B cell (primary cell): ENCODE results near the gene KRTAP20-3. TPM values are rescaled to one million over a fixed set of nuclear protein-coding genes. Genes with fewer than 3 reads are reported as not detected.

Experiments used
- ATAC-seq: fragments of 200-7000 bp; cut with Tn5 transposase; one replicate; pipeline ENCODE4 v1.10.0; 2021; ENCODE audit warnings: low read depth, mild to moderate bottlenecking, moderate number of reproducible peaks, moderate library complexity
- CTCF ChIA-PET: fragments of 350-600 bp; sonication (Branson Sonifier 250); formaldehyde crosslinking; loops from one replicate; lab custom pipeline; 2021; ENCODE audit warnings: antibody characterized with exemption, inconsistent platforms; lab: Charles Lee
- POLR2A ChIA-PET: fragments of 350-600 bp; sonication (Branson Sonifier 250); formaldehyde crosslinking; loops from one replicate; lab custom pipeline; 2021; ENCODE audit warnings: antibody characterized with exemption; lab: Charles Lee
- DNase-seq: peaks from one replicate; pipeline ENCODE4 v3.0.0; 2013
- H2AFZ ChIP-seq: 2 replicates; pipeline ENCODE4 v1.6.1; 2012; ENCODE audit warnings: mild to moderate bottlenecking, low read depth, low read length; ENCODE audit not compliant: insufficient read depth, poor library complexity, severe bottlenecking
- H3K27ac ChIP-seq, 2 donors: 1 replicate in 1 of 2; 2 replicates in 1 of 2; pipeline ENCODE4 v1.5.1; 2012 to 2013; ENCODE audit warnings: low read length in 2 of 2, mild to moderate bottlenecking in 2 of 2, moderate library complexity in 1 of 2
- H3K27me3 ChIP-seq, 4 experiments: fragments of 200-600 bp in 1 of 4; sonication (generic) in 1 of 4; replicated peaks in 1 of 4; 1 replicate in 2 of 4; 2 replicates in 2 of 4; pipeline versions ENCODE4 v1.6.1 to v1.7.0; 2013 to 2016; ENCODE audit warnings: low read length in 3 of 4, mild to moderate bottlenecking in 2 of 4, mixed read lengths in 1 of 4, moderate library complexity in 1 of 4; ENCODE audit not compliant: insufficient read depth in 4 of 4, control insufficient read depth in 3 of 4; ENCODE audit errors: control extremely low read depth in 1 of 4
- H3K36me3 ChIP-seq, 2 experiments: replicated peaks in 1 of 2; 1 replicate in 1 of 2; 2 replicates in 1 of 2; pipeline versions ENCODE4 v1.6.1 to v1.7.1; 2013; ENCODE audit warnings: low read length in 1 of 2; ENCODE audit not compliant: insufficient read depth in 2 of 2, control insufficient read depth in 1 of 2; ENCODE audit errors: control extremely low read depth in 1 of 2, extremely low read depth in 1 of 2
- H3K4me1 ChIP-seq, 2 donors: fragments of 200-600 bp in 1 of 2; sonication (generic) in 1 of 2; 1 replicate in 1 of 2; 2 replicates in 1 of 2; pipeline versions ENCODE4 v1.5.1 to v1.6.1; 2013 to 2017; ENCODE audit warnings: low read length in 2 of 2; ENCODE audit not compliant: control insufficient read depth in 2 of 2, insufficient read depth in 2 of 2
- H3K4me2 ChIP-seq: replicated peaks from 2 replicates; pipeline ENCODE3; 2012; ENCODE audit warnings: mild to moderate bottlenecking, low read depth, low read length; ENCODE audit not compliant: poor library complexity, severe bottlenecking
- H3K4me3 ChIP-seq, 5 experiments: fragments of 200-600 bp in 1 of 5; sonication (generic) in 1 of 5; 1 replicate in 3 of 5; 2 replicates in 2 of 5; pipeline versions ENCODE4 v1.5.1 to v1.7.0; 2011 to 2016; ENCODE audit warnings: low read length in 4 of 5, mild to moderate bottlenecking in 4 of 5, low read depth in 2 of 5, control low read depth in 1 of 5, moderate library complexity in 1 of 5; ENCODE audit not compliant: insufficient read depth in 1 of 5; ENCODE audit errors: control extremely low read depth in 1 of 5, extremely low read depth in 1 of 5
- H3K79me2 ChIP-seq: fragments of 200-600 bp; sonication (generic); one replicate; pipeline ENCODE4 v1.6.0; 2016; ENCODE audit warnings: low read length; ENCODE audit not compliant: control insufficient read depth, insufficient read depth
- H3K9ac ChIP-seq: fragments of 200-600 bp; sonication (generic); 2 replicates; pipeline ENCODE4 v1.6.1; 2017; ENCODE audit warnings: mild to moderate bottlenecking, low read length, moderate library complexity
- H3K9me3 ChIP-seq, 3 donors: one replicate each; pipeline versions ENCODE4 v1.6.1 to v1.7.1; 2013; ENCODE audit warnings: low read length in 2 of 3; ENCODE audit not compliant: control insufficient read depth in 2 of 3, insufficient read depth in 1 of 3; ENCODE audit errors: control extremely low read depth in 1 of 3
- H4K20me1 ChIP-seq: 2 replicates; pipeline ENCODE4 v1.6.0; 2012; ENCODE audit warnings: mild to moderate bottlenecking, low read length; ENCODE audit not compliant: insufficient read depth, control insufficient read depth, poor library complexity, severe bottlenecking
- H3K27ac Mint-ChIP-seq: one replicate; pipeline ENCODE4 v1.8.0; 2021; ENCODE audit warnings: mixed read lengths
- H3K27me3 Mint-ChIP-seq: one replicate; pipeline ENCODE4 v1.8.0; 2021; ENCODE audit warnings: mixed read lengths
- H3K4me1 Mint-ChIP-seq: one replicate; pipeline ENCODE4 v1.8.0; 2021; ENCODE audit warnings: mixed read lengths
- H3K4me3 Mint-ChIP-seq: one replicate; pipeline ENCODE4 v1.8.0; 2021; ENCODE audit warnings: mixed read lengths
- H3K9me3 Mint-ChIP-seq: one replicate; pipeline ENCODE4 v1.8.0; 2022; ENCODE audit warnings: mixed read lengths; ENCODE audit not compliant: insufficient read depth
- EZH2 ChIP-seq: IDR thresholded peaks from 2 replicates; pipeline ENCODE4 v1.6.1; 2012; ENCODE audit warnings: borderline replicate concordance, low read depth, mild to moderate bottlenecking, moderate library complexity, low read length; ENCODE audit not compliant: insufficient read depth, poor library complexity, severe bottlenecking
- WGBS: methylation state at CpG from one replicate; pipeline ENCODE4 v1.1.5; 2013; ENCODE audit warnings: missing lambda C conversion rate; ENCODE audit not compliant: insufficient coverage; 5-methylcytosine and 5-hydroxymethylcytosine counted together
- intact Hi-C: fragments of 100-400 bp; cut with micrococcal nuclease; formaldehyde crosslinking; loops from one replicate; pipeline ENCODE4 v1.10.0; 2022
- polyA plus RNA-seq: library from polyadenylated mRNA; depleted of rRNA; stranded (reverse); fragments of >200 nt; gene quantifications from 2 replicates; pipeline ENCODE4 v1.2.3, GENCODE V29; 2012
- small RNA-seq: library from RNA; depleted of rRNA; stranded (forward); fragments of <200 nt; gene quantifications from one replicate; pipeline ENCODE3, GENCODE V24; 2012; ENCODE audit warnings: low replicate concordance, low read depth; ENCODE audit not compliant: insufficient read length
- total RNA-seq, 2 donors: library from RNA; stranded (reverse); fragments of 120-200 nt in 1 of 2; gene quantifications; 1 replicate in 1 of 2; 2 replicates in 1 of 2; pipeline versions ENCODE4 v1.2.3 to v1.2.4, GENCODE V29; 2013 to 2022
- TF ChIP-seq, protein P1 (sequence below): fragments of 200-600 bp; IDR thresholded peaks from one replicate; pipeline ENCODE4 v1.8.0; 2022; ENCODE audit warnings: antibody characterized with exemption, mild to moderate bottlenecking

Gene KRTAP20-3
- total and polyA plus RNA-seq, 2 donors (not counting 1 experiment from before 2014, with no cell fraction given): not detected

DNA sequence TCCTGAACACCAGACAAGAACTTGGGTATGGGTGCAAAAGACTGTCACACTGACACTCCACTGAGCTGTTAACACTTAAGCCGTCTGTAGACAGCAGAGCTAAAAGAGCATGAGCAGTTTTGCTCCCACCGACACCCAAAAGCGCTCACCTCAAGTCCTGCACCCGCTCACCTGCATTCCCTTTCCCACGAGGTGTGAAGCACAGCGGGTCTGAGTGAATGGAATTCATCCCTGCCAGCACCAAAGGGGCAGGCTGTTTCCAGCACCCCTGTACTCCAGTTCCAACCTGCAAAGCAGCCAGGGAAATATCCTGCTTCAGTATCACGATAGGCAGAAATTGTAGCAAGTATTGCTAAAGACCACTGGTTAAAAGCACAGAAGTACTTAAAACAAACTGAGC lies 47.2 kb downstream of the KRTAP20-3 start:
- Mint-ChIP-seq H3K27me3 (no peaks in the 10 kb centered on the region), H3K9me3 (no peaks in the 10 kb centered on the region), H3K27ac (no peak overlapping the region), H3K4me1 (no peaks in the 10 kb centered on the region), H3K4me3 (no peak overlapping the region)
- Histone ChIP-seq H3K9ac (no peak overlapping the region), H3K27ac (no peak overlapping the region), H3K36me3 (no peaks in the 10 kb centered on the region), H3K4me1 (no peaks in the 10 kb centered on the region), H2AFZ (no peak overlapping the region), H3K4me3 (no peak overlapping the region), H4K20me1 (no peaks in the 10 kb centered on the region), H3K27me3 (no peaks in the 10 kb centered on the region), H3K9me3 (peaks cover 0 to 7% (median 2%) of the 10 kb centered on the region in 3 donors), H3K79me2 (no peaks in the 10 kb centered on the region), H3K4me2 (no peak overlapping the region)
- TF ChIP-seq, protein P1, sequence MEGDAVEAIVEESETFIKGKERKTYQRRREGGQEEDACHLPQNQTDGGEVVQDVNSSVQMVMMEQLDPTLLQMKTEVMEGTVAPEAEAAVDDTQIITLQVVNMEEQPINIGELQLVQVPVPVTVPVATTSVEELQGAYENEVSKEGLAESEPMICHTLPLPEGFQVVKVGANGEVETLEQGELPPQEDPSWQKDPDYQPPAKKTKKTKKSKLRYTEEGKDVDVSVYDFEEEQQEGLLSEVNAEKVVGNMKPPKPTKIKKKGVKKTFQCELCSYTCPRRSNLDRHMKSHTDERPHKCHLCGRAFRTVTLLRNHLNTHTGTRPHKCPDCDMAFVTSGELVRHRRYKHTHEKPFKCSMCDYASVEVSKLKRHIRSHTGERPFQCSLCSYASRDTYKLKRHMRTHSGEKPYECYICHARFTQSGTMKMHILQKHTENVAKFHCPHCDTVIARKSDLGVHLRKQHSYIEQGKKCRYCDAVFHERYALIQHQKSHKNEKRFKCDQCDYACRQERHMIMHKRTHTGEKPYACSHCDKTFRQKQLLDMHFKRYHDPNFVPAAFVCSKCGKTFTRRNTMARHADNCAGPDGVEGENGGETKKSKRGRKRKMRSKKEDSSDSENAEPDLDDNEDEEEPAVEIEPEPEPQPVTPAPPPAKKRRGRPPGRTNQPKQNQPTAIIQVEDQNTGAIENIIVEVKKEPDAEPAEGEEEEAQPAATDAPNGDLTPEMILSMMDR: no peak
- TF ChIP-seq EZH2: no peak
- 69% methylated on average over 7 of the region's 7 CpGs for WGBS
- DNase-seq: no peak
- intact Hi-C loops: no loop called here
- ATAC-seq: no peak
- ChIA-PET POLR2A (no interaction called here), CTCF (no interaction called here)

Small RNA genes lying within 50 kb of the gene (small RNA-seq; reads per million reads assigned to genes)
- gene KRTAP20-1 (not detected), gene KRTAP20-3 (not detected), gene KRTAP20-4 (not detected), gene KRTAP22-1 (not detected)

Other genes starting within 250 kb of the KRTAP20-3 start
- gene KRTAP13-1, start 246.8 kb upstream of the KRTAP20-3 start, total RNA-seq: not detected in 2 replicates
- gene KRTAP13-1, start 246.8 kb upstream of the KRTAP20-3 start, polyA plus RNA-seq: not detected in 2 replicates
- gene KRTAP13-3, start 216.9 kb upstream of the KRTAP20-3 start, total RNA-seq: not detected in 2 replicates
- gene KRTAP13-3, start 216.9 kb upstream of the KRTAP20-3 start, polyA plus RNA-seq: not detected in 2 replicates
- gene KRTAP13-4, start 212.6 kb upstream of the KRTAP20-3 start, total RNA-seq: not detected in 2 replicates
- not detected in 2 replicates for gene KRTAP13-4, start 212.6 kb upstream of the KRTAP20-3 start, polyA plus RNA-seq
- gene KRTAP15-1, start 202.6 kb upstream of the KRTAP20-3 start, total RNA-seq: not detected in 2 replicates
- gene KRTAP15-1, start 202.6 kb upstream of the KRTAP20-3 start, polyA plus RNA-seq: not detected in 2 replicates
- gene KRTAP19-1, start 162.5 kb upstream of the KRTAP20-3 start, total RNA-seq: not detected in 2 replicates
- not detected in 2 replicates for gene KRTAP19-1, start 162.5 kb upstream of the KRTAP20-3 start, polyA plus RNA-seq
- not detected in 2 replicates for gene KRTAP19-2, start 155.4 kb upstream of the KRTAP20-3 start, total RNA-seq
- not detected in 2 replicates for gene KRTAP19-2, start 155.4 kb upstream of the KRTAP20-3 start, polyA plus RNA-seq
- not detected in 2 replicates for gene KRTAP19-3, start 150.9 kb upstream of the KRTAP20-3 start, total RNA-seq
- gene KRTAP19-3, start 150.9 kb upstream of the KRTAP20-3 start, polyA plus RNA-seq: not detected in 2 replicates
- not detected in 2 replicates for gene KRTAP19-4, start 145.7 kb upstream of the KRTAP20-3 start, total RNA-seq
- not detected in 2 replicates for gene KRTAP19-4, start 145.7 kb upstream of the KRTAP20-3 start, polyA plus RNA-seq
- gene KRTAP19-5, start 140.7 kb upstream of the KRTAP20-3 start, total RNA-seq: not detected in 2 replicates
- gene KRTAP19-5, start 140.7 kb upstream of the KRTAP20-3 start, polyA plus RNA-seq: not detected in 2 replicates
- gene KRTAP19-6, start 101.0 kb upstream of the KRTAP20-3 start, total RNA-seq: not detected in 2 replicates
- gene KRTAP19-6, start 101.0 kb upstream of the KRTAP20-3 start, polyA plus RNA-seq: not detected in 2 replicates
- gene KRTAP19-7, start 81.5 kb upstream of the KRTAP20-3 start, total RNA-seq: not detected in 2 replicates
- gene KRTAP19-7, start 81.5 kb upstream of the KRTAP20-3 start, polyA plus RNA-seq: not detected in 2 replicates
- gene KRTAP22-2, start 52.5 kb upstream of the KRTAP20-3 start, total RNA-seq: not detected in 2 replicates
- gene KRTAP22-2, start 52.5 kb upstream of the KRTAP20-3 start, polyA plus RNA-seq: not detected in 2 replicates
- not detected in 2 replicates for gene KRTAP6-3, start 50.4 kb upstream of the KRTAP20-3 start, total RNA-seq
- gene KRTAP6-3, start 50.4 kb upstream of the KRTAP20-3 start, polyA plus RNA-seq: not detected in 2 replicates
- gene KRTAP6-2, start 44.0 kb upstream of the KRTAP20-3 start, total RNA-seq: not detected in 2 replicates
- not detected in 2 replicates for gene KRTAP6-2, start 44.0 kb upstream of the KRTAP20-3 start, polyA plus RNA-seq
- not detected in 2 replicates for gene KRTAP22-1, start 41.8 kb upstream of the KRTAP20-3 start, total RNA-seq
- gene KRTAP22-1, start 41.8 kb upstream of the KRTAP20-3 start, polyA plus RNA-seq: not detected in 2 replicates
- gene KRTAP6-1, start 28.9 kb upstream of the KRTAP20-3 start, total RNA-seq: not detected in 2 replicates
- not detected in 2 replicates for gene KRTAP6-1, start 28.9 kb upstream of the KRTAP20-3 start, polyA plus RNA-seq
- gene KRTAP20-1, start 26.4 kb upstream of the KRTAP20-3 start, total RNA-seq: not detected in 2 replicates
- not detected in 2 replicates for gene KRTAP20-1, start 26.4 kb upstream of the KRTAP20-3 start, polyA plus RNA-seq
- gene KRTAP20-4, start 22.2 kb upstream of the KRTAP20-3 start, total RNA-seq: not detected in 2 replicates
- gene KRTAP20-4, start 22.2 kb upstream of the KRTAP20-3 start, polyA plus RNA-seq: not detected in 2 replicates
- not detected in 2 replicates for gene KRTAP20-2, start 7.7 kb upstream of the KRTAP20-3 start, total RNA-seq
- gene KRTAP20-2, start 7.7 kb upstream of the KRTAP20-3 start, polyA plus RNA-seq: not detected in 2 replicates
- not detected in 2 replicates for gene KRTAP21-3, start 75.9 kb downstream of the KRTAP20-3 start, total RNA-seq
- gene KRTAP21-3, start 75.9 kb downstream of the KRTAP20-3 start, polyA plus RNA-seq: not detected in 2 replicates
- gene KRTAP21-2, start 104.4 kb downstream of the KRTAP20-3 start, total RNA-seq: not detected in 2 replicates
- not detected in 2 replicates for gene KRTAP21-2, start 104.4 kb downstream of the KRTAP20-3 start, polyA plus RNA-seq
- gene KRTAP21-1, start 112.6 kb downstream of the KRTAP20-3 start, total RNA-seq: not detected in 2 replicates
- not detected in 2 replicates for gene KRTAP21-1, start 112.6 kb downstream of the KRTAP20-3 start, polyA plus RNA-seq
- gene KRTAP8-1, start 170.4 kb downstream of the KRTAP20-3 start, total RNA-seq: not detected in 2 replicates
- gene KRTAP8-1, start 170.4 kb downstream of the KRTAP20-3 start, polyA plus RNA-seq: not detected in 2 replicates
- gene KRTAP7-1, start 186.9 kb downstream of the KRTAP20-3 start, total RNA-seq: not detected in 2 replicates
- not detected in 2 replicates for gene KRTAP7-1, start 186.9 kb downstream of the KRTAP20-3 start, polyA plus RNA-seq
- not detected in 2 replicates for gene KRTAP11-1, start 238.7 kb downstream of the KRTAP20-3 start, total RNA-seq
- gene KRTAP11-1, start 238.7 kb downstream of the KRTAP20-3 start, polyA plus RNA-seq: not detected in 2 replicates